Fibroblast of lung (primary cell): ENCODE data around the gene TNS1.

Experiments used
- CTCF ChIP-seq, 2 donors: IDR thresholded peaks in 1 of 2; conservative IDR thresholded peaks in 1 of 2; 1 replicate in 1 of 2; 2 replicates in 1 of 2; pipeline ENCODE4 v1.5.1; 2011 to 2012; ENCODE audit warnings: low read length in 2 of 2, control low read depth in 1 of 2, inconsistent platforms in 1 of 2, low read depth in 1 of 2, mild to moderate bottlenecking in 1 of 2
- EZH2 ChIP-seq: IDR thresholded peaks from 2 replicates; pipeline ENCODE4 v1.5.1; 2012; ENCODE audit warnings: low read length, control low read depth, mild to moderate bottlenecking; ENCODE audit errors: missing control alignments

- TF ChIP-seq CTCF (conservative IDR thresholded peaks at IDR 0.05 in 1 of 2, IDR thresholded peaks at IDR 0.05 in 1 of 2; ENCODE audit: low read depth in 1 of 2, low read length in 2 of 2) (no peak), EZH2 (no peak)
Measured at GRCh38 chr2:218020281-218020680, 17.5 kb upstream of the TNS1 start.
